NCI-H748 treated with DMSO at 0.1 percent for 48 hours (cell line): ENCODE data around the gene ADAMTSL5.
"Not testable (repeated sequence)": the region's sequence is repeated elsewhere in the genome, so short reads cannot be mapped to it uniquely, and the experiment has no call there.

ENCODE experiments used
- DNase-seq: peaks from one replicate; lab custom pipeline; 2025; lab: John Stamatoyannopoulos, UW

ADAMTSL5 gene

DNA sequence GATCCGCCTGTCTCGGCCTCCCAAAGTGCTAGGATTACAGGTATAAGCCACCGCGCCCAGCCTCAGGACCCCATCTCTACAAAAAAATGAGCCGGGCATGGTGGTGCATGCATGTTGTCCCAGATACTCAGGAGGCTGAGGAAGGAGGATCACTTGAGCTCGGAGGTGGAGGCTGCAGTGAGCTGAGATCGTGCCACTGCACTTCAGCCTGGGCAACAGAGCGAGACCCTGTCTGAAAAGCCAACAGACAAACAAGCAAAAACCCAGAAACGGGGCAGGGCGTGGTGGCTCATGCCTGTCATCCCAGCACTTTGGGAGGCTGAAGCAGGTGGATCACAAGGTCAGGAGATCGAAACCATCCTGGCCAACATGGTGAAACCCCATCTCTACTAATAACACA lies 18.0 kb upstream of the ADAMTSL5 start:
- DNase-seq: not testable (repeated sequence)

DNA sequence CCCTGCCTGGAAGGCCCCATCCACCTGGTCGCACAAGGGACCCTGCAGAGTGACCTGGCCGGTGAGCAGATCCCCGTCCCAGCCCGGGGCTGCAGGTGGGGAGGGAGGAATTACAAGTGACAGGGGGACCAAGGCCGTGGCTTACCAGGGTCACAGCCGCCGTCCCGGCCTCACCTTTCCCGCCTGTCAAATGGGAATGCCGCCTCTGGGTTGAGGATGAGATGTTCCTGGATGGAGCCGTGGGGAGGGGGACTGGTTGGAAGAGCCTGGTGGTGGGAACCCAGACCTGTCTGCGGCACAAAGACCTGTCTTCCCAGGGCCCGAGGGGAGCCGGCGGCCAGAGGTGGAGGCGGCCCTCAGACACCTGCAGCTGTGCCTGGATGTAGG lies 16.6 kb upstream of the ADAMTSL5 start:
- no peak for DNase-seq

DNA sequence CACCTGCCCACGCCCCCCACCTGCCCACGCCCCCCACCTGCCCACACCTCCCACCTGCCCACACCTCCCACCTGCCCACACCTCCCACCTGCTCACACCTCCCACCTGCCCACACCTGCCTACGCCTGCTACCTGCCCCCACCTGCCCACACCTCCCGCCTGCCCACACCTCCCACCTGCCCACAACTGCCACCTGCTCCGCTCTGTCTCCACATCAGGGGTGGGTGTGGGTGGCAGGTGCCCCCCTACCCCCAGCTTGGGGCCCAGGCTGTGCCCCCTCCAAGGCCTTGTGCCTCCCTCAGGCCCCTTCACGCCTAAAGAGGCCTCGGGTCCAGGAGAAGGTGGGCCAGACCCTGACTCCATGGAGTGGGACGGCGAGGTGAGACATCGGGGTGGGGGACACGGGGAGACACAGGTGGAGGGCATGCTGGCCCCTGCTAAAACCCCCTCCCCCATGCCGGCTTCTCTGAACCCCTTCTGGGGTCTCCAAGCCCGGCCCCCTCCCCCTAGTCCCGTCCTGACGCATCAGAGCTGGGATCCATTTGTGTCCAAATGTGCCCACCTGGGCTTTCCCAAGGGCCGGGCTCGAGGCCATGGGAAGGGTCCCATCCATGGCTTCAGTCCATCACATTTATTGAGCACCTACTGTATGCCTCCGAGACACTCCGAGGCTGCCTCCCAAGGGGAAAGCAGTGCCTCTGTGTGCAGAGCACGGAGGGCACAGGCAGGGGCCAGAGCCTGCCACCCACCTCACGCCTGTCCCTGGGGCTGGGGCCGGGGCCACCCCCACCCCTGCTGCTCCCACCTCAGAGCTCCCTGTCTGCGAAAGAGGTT lies 16.0 kb upstream of the ADAMTSL5 start:
- no peak for DNase-seq

DNA sequence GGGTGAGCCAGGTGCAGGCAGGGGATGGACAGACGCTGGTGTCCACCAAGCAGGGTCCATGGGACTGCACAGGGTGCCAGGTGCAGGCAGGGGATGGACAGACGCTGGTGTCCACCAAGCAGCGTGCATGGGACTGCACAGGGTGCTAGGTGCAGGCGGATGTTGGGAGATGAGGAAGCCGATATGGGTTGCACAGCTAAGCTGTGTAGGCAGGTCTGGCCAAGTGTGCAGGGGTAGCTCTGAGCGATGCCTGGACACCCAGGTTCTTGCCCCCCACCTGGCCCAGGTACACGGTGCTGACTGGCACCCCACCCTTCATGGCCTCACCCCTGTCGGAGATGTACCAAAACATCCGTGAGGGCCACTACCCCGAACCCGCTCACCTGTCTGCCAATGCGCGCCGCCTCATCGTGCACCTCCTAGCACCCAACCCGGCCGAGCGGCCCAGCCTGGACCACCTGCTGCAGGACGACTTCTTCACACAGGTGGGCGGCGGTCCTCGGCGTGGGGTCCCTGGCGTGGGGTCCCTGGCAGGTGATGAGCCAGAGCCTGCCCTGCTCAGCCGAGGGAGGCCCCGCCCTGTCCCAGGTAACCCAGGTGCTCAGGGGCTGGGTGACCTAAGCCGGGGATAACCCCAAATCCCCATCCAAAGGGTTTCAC lies 15.0 kb upstream of the ADAMTSL5 start:
- no peak for DNase-seq

DNA sequence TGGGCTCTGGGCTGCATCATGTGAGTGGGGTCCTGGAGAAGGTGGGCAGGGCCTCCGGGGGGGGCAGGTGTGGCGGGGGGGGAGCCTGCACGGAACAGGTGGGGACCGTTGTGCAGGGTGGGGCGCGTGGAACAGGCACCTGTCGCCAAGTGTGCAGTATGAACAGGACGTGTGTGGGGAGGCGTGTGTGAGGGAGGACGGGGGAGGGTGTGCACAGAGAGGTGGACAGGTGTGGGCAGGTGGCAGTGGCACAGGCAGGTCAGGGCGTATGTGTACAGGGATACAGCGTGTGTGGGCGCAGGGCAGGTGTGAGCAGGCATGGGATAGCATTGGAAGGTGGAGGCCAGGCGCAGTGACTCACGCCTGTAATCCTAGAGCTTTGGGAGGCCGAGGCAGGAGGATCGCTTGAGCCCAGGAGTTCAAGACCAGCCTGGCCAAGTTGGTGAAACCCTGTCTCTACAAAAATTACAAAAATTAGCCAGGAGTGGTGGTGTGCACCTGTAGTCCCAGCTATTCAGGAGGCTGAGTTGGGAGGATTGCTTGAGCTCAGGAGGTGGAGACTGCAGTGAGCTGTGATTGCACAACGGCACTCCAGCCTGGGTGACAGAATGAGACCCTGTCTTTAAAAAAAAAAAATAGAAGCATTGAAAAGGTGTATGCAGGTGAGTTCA lies 14.3 kb upstream of the ADAMTSL5 start:
- DNase-seq: no peak

DNA sequence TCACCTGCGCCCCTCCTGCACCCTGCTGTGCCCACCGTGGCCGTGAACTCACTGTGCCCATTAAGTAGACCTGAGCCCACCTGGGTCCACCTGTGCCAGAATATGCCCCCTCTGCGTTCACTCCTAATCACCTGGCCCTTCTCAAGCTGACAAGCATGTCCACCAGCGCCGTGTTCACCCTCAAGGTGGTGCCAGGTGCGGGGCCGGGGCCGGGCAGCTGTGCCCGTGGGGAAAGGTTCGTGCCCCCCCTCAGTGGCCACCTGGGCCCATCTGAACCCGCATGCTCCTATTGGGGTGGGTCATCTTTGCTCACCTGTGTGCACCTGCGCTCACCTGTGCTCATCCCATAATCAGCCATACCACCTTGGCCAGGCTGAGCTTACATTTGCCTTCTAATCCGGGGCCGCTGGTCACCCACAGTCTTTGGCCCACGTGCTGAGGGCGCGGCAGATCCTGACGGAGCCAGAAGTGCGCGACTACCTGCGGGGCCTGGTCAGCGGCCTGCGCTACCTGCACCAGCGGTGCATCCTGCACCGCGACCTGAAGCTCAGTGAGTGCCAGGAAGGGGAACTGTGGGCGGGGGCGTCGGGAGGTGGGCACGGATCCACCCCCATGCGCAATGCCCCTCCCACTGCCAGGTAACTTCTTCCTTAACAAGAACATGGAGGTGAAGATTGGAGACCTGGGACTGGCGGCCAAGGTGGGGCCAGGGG lies 13.4 kb upstream of the ADAMTSL5 start:
- DNase-seq: no peak

DNA sequence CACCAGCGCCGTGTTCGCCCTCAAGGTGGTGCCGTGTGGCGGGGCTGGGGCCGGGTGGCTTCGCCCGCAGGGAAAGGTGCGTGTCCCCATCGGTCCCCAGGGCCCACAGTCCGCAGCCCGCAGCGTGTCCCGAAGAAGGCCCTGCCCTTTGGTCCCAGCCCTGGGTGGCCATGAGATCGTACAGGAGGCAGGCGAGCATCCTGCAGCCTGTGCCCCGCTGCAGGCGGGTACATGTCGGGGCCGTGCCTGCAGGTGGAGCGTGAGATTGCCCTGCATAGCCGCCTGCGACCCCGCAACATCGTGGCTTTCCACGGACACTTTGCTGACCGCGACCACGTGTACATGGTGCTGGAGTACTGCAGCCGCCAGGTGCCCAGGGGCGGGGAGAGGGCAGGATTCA lies 12.5 kb upstream of the ADAMTSL5 start:
- no peak for DNase-seq

DNA sequence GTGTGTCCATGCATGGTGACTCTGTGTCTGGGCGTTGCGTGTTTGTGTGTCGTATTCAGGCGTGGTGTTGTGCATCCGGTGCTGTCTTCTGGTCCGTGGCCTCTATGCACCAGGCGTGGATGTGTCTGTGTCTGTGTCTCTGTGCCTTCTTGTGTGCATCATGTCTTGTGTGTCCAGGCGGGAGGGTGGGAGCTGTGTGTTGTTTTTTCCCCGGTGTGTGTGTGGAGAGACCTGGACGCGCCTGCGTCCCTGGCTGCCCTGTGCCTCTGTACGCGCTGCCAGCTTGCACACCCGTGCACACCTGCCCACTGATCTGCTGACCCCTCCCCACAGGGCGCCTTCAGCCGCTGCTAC lies 12.1 kb upstream of the ADAMTSL5 start:
- no peak for DNase-seq

DNA sequence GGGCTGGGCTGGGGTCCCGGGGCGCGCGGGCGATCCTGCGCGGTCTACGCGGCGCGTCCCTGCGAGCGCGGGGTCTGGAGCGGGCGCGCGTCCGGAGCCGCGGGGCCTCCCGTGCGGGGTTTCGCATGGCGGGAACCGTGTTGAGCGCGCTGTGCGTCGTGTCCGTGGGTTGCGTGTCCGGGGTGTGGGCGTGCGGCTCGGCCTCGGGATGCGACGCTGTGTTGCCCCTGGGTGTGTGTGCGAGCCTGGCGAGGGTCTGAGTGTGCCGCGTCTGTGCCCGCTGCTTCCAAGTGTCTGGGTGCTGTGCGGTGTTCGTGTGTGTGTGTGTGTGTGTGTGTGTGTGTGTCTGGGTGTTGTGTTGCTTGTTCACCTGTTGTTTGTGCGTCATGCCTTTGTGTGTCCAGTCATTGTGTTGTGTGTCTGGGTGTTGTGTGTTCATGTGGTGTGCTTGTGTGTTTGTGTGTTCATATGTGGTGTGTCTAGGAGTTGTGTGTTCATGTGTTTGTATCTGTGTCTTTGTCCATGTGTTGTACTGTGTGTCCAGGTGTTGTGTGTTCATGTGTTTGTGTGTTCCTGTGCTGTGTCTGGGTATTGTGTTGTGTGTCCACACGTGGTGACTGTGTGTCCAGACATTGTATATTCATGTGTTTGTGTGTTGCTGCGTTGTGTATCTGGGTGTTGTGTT lies 11.6 kb upstream of the ADAMTSL5 start:
- no peak for DNase-seq

DNA sequence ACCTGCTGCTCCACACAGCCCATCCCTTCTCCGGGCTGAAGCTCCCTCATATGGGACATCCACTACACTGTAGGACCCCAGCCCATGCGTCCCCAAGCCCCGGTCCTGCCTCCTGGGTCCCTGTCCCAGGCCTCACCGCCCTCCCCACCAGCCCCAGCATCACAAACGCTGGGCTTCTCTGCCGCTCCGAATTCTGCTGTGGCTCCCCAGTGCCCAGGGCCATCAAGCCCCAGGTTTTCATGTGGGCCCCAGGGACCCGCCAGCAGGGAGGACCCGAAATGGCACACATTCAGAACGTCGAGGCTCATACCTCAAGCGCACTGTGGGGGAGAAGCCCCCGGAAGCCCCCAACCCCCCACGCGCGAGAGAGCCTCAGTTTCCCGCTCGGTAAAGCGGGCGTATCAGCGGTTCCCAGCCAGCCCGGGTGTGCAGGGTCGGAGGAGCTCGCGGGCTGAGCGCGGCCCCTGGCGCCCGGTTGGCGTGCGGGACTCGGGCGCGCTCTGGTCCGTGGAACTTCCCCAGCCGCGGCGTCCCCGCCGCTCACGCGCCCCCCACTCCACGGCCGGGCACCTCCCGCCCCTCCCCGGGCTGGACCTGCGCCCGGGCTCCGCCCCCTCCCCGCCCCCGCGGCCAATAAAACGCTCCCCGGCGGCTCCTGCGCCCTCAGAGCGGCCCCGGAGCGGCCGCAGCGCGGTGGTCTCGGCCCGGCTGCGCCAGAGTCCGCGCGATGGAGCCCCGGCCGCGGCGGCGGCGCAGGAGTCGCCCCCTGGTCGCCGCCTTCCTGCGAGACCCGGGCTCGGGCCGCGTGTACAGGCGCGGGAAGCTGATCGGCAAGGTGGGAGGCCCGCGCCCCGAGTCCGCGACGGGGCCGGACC lies 10.8 kb upstream of the ADAMTSL5 start, which contains the start of gene PLK5:
TSS of gene PLK5 (plus strand) at position 666 of the 875 bp plus-strand sequence. CDS start 2,920 bp downstream, outside the sequence.
- no peak for DNase-seq

DNA sequence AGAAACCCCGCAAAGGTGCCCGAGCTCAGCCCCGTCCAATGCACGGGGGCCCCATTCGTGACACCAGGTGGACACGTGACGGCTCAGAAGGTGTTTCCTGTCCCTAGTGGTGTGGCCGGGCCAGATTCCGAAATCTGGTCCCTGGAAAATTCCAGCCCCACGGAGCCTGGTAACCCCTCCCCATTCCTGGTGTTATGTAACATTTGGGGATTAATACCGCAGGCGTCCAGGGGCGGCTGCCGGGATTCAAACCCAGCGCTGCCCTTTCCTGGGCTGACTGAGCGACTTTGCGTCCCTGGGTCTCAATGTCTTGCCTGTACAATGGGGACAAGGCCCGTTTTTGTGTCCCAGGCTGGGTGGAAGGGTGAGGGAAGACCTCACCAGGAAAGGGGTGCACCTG lies 10.0 kb upstream of the ADAMTSL5 start:
- DNase-seq: no peak

DNA sequence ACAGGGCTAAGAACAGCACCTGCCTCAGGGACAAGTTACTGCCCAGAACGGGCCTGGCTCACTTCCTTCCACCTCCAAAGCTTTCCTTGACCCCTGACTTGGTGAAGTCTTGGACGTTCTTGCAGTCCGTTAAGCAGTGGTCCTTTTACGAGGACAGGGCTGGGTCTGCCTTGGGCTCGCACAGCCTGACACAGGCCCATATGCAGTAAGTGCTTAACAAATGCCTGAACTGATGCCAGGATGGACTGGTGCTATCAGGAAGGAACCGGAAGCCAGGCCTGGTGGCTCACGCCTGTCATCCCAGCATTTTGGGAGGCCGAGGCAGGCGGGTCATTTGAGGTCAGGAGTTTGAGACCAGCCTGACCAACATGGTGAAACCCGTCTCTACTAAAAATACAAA lies 9.2 kb upstream of the ADAMTSL5 start:
- no peak for DNase-seq

DNA sequence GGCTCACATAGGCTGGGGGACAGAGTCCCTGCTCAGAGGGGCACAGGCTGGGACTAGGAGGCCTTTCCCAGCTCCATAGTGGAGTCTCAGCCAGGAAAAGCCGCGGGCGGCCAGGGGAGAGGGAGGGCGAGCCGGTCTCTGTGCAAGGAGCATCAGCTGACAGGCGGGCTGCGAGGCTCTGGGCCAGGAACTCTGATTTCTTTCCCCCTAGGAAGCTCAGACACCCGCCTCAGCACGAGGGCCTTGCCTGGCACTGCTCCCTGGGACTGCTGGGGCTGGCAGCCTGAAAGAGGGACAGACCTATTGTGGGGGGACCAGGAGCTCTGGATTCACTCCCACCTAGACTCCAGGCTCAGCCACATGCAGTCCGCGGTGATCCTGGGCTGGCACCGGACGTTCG lies 8.8 kb upstream of the ADAMTSL5 start:
- no peak for DNase-seq

DNA sequence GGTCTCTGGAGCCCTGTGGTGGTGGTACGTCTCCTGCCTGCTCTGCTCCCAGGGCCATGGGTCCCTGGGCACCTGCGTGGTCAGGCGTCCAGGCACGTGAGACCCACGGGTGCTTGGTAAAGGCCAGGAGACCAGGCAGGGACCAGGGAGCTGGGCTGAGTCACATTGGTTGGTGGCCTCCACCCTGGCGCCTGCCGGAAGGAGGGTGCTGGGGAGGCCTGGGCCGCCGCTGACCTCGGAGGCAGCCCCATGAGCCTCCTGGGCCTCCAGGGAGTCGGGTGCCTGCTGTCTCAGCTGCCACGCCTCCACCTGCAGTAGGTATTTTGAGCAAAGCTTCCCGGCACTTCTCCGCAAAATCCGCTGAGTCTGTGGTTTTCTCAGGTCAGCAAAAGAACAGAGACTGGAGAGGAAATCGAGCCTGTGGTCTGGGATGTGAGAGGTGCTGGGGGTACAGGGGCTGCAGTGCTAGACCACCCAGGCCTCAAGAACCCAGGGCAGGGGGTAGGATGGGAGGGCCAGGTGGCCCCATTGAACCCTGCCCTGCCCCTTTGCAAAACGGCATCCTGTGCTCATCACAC lies 7.5 kb upstream of the ADAMTSL5 start:
- DNase-seq: no peak

DNA sequence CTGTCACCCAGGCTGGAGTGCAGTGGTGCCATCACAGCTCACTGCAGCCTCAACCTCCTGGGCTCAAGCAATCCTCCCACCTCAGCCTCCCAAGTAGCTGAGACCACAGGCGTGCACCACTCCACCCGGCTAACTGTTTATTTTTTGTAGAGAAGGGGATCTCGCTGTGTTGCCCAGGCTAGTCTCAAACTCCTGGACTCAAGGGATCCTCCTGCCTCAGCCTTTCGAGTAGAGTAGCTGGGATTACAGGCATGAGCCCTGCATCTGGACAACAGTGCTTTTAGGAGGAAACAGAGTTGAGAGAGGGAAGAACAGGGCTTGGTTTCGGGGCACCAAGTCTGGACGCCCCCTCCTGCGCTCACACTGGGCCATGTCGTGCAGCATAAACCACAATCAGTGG lies 7.0 kb upstream of the ADAMTSL5 start:
- DNase-seq: not testable (repeated sequence)

DNA sequence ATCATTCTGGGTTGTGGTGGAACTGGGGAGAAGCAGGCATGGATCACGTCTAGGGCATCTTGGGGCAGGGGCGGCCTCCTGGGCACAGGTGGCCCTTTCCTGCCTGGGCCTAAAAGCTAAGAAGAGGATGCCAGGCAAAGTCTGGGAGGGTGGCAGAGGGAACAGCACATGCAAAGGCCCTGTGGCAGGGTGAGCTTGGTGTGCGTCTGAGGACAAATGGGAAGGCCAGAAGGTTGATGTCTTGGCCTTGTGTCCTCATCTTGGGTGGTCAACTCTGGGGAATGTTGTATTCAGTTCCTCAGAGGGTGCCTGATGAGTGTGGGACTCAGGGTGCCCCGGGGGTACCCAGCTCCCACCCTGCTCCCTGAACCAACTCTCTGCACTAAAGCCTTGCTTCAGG lies 5.7 kb upstream of the ADAMTSL5 start:
- no peak for DNase-seq

DNA sequence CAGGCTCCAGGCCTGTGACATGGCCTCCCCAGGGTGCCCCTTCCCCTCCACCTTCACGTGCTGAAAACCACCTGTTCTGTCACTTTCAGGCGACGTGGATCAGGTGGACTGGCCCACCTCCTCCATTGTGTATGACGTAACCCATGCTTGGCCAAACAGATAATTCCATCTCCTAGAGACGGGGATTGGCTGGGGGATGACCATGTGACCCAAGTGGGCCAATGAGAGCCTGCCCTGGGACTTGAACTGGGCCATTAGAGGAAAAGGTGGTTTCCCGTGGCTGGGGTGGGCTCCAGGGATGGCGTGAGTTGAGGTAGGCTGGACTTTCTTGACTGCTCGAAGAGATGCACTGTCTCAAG lies 3.6 kb upstream of the ADAMTSL5 start:
- DNase-seq: no peak

DNA sequence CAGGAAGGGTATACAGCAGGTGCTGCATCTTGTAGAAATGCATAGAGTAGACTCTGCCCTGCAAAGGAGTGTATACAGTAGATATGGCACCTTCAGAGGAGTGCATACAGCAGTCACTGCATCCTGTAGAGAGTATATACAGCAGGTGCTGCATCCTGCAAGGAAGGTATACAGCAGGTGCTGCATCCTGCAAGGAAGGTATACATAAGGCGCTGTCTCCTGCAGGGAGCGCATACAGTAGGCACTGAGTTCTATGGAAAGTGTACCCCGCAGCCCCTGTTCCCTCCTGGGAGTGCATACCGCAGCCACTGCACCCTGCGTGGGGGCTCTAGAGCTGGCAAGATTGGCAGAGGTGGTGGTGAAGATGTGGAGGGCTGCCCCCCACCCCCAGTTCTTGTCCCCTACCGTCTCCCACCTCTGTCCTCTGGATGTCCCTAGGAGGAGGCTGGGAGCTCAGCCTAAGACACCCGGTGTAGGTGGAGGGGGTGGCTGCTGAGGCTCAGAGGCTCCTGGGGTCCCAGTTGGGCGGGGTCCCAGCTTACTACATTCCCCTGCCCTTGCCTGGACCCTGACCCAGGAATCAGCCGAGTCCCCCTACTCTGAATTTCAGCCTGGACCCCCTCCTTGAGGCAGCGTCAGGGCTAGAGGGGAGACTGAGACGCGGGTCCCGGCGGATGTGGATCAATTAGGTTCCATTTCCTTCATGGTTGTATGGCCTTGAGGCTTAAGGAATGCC lies 2.3 kb upstream of the ADAMTSL5 start:
- DNase-seq: no peak

DNA sequence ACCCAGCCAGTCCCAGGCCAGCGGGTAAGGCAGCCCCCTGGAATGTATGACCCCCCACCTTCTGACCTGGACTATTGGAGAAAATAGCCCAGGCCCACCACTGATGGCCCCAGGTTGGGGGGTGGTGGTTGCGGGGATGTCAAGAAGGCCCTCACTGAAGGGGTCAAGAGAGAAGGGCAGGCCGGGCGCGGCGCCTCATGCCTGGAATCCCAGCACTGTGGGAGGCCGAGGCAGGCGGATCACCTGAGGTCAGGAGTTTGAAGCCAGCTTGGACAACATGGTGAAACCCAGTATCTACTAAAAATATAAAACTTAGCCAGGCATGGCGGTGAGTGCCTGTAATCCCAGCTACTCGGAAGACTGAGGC lies 1.5 kb upstream of the ADAMTSL5 start:
- DNase-seq: no peak
